Ammon's horn (tissue), 1 donor: ENCODE data around the gene SIDT2.

Experiments
- DNase-seq: peaks from one replicate; pipeline ENCODE4 v3.0.0-alpha.2; 2016; ENCODE audit warnings: low spot score

Gene SIDT2

GRCh38 chr11:117189191-117189940 is 10.8 kb downstream of the SIDT2 start:
- no peak for DNase-seq

- DNase-seq: no peak
These were observed 11.5 kb downstream of the SIDT2 start for GRCh38 chr11:117189941-117190544.

- DNase-seq: no peak
These were observed 13.3 kb downstream of the SIDT2 start for GRCh38 chr11:117191680-117192400.

GRCh38 chr11:117192401-117192875 is 13.9 kb downstream of the SIDT2 start:
- no peak for DNase-seq

- DNase-seq: no peak
These were observed 14.8 kb downstream of the SIDT2 start for GRCh38 chr11:117193130-117194020.

- no peak for DNase-seq
These were observed 15.7 kb downstream of the SIDT2 start for GRCh38 chr11:117194267-117194666.

GRCh38 chr11:117195258-117195657 is 16.7 kb downstream of the SIDT2 start:
- DNase-seq: no peak

- DNase-seq: no peak
These were observed 17.2 kb downstream of the SIDT2 start for GRCh38 chr11:117195761-117196160.

- no peak for DNase-seq
These were observed 18.5 kb downstream of the SIDT2 start for GRCh38 chr11:117197006-117197405.

GRCh38 chr11:117197516-117198456 is 19.2 kb downstream of the SIDT2 start:
- no peak for DNase-seq

- DNase-seq: no peak
These were observed 20.1 kb downstream of the SIDT2 start for GRCh38 chr11:117198613-117199012.

GRCh38 chr11:117199053-117199915 is 20.7 kb downstream of the SIDT2 start, which contains the start of gene TAGLN:
TAGLN (plus strand) TSS chr11:117199370; CDS start chr11:117203014, 3,644 bp downstream.
- no peak for DNase-seq

- no peak for DNase-seq
These were observed 21.6 kb downstream of the SIDT2 start for GRCh38 chr11:117199916-117200812.

- DNase-seq: no peak
These were observed 22.5 kb downstream of the SIDT2 start for GRCh38 chr11:117200813-117201657.

GRCh38 chr11:117201658-117202305 is 23.2 kb downstream of the SIDT2 start:
- DNase-seq: no peak

GRCh38 chr11:117202386-117203068 is 24.0 kb downstream of the SIDT2 start:
- no peak for DNase-seq

GRCh38 chr11:117203069-117203407 is 24.5 kb downstream of the SIDT2 start:
- no peak for DNase-seq
